ENCODE data around the gene DPP9.

The DPP9 gene

DNA sequence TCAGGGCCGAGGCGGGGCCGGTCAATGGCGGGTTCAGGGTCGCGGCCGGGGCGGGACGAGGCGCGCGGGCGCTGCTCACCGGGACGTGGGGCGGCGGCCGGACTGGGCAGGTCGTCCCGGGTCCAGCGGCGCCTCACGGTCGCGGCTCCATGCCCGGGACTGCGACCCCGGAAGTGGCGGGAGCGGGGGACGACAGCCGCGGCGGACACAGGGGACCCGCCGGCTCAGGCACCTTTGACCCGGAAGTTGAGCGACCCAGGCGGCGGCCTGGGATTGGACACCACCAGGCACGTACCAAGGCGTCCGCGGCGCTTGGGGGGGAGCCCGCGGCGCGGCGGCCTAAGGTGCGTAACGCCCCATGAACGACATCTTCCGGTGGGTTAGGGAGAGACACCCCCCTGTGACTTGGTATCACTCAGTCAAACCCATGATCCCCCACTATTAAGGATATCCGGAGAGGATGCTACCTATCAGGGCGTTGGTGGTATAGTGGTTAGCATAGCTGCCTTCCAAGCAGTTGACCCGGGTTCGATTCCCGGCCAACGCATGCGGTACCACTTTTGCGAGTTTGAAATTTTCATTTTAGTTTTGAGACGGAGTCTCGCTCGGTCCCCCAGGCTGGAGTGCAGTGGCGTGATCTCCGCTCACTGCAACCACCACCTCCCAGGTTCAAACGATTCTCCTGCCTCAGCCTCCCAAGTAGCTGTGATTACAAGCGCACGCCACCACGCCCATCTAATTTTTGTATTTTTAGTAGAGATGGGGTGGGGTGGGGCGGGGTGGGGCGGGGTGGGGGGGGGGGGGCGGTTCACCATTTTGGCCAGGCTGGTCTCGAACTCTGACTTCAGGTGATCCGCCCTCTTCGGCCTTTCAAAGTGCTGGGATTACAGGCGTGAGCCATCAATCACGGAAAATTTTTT, at the start of gene DPP9:
DPP9 (minus strand) TSS at position 248 of the 920 bp plus-strand sequence. CDS start 3,936 bp downstream, outside the sequence.
- Histone ChIP-seq H3K27me3 (ENCODE audit: control insufficient read depth, insufficient read depth, low read length) (no peaks in the 10 kb centered on the region), H3K27ac (ENCODE audit: low read depth, low read length) (peak within 1 kb of the TSS; percentile 88), H3K36me3 (ENCODE audit: control insufficient read depth, insufficient read depth, low read length) (peaks cover 12% of the 10 kb centered on the region), H3K4me1 (ENCODE audit: control insufficient read depth, insufficient read depth, low read length) (peaks cover 8% of the 10 kb centered on the region), H3K4me3 (ENCODE audit: low read length) (peak within 1 kb of the TSS; percentile 87), H3K9ac (ENCODE audit: low read length) (peak within 1 kb of the TSS; percentile 74)

DNA sequence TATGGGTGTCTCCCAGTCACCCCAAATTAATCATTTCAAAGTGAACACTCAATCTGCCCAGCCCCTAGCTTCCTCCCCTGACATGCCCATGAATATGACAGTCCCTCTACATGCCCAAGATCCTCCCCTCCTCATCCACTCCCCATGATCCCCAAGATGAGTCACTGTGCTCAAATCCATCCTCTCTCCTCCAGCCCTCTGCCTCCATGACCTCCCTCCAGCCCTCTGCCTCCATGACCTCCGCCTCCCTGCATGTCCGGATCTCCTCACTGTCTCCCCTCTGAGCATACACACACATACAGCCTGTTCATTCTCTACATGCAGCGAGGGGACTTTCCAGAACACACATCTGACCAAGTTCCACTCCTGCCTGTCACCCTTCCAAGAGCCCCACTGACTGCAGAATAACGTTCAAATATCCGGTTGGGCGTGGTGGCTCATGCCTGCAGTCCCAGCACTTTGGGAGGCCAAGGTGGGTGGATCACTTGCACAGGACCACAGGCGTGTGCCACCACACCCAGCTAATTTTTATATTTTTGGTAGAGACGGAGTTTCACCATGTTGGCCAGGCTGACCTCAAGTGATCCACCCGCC, 49.5 kb upstream of the DPP9 start:
- H3K4me1 ChIP-seq (ENCODE audit: control insufficient read depth, insufficient read depth, low read length), result no peaks in the 10 kb centered on the region
- H3K9ac ChIP-seq (ENCODE audit: low read length), result no peak overlapping the region
- H3K27me3 ChIP-seq (ENCODE audit: control insufficient read depth, insufficient read depth, low read length), result peaks cover 4% of the 10 kb centered on the region
- H3K4me3 ChIP-seq (ENCODE audit: low read length), result no peak overlapping the region
- no peak overlapping the region for H3K27ac ChIP-seq (ENCODE audit: low read depth, low read length)
- H3K36me3 ChIP-seq (ENCODE audit: control insufficient read depth, insufficient read depth, low read length), result no peaks in the 10 kb centered on the region

DNA sequence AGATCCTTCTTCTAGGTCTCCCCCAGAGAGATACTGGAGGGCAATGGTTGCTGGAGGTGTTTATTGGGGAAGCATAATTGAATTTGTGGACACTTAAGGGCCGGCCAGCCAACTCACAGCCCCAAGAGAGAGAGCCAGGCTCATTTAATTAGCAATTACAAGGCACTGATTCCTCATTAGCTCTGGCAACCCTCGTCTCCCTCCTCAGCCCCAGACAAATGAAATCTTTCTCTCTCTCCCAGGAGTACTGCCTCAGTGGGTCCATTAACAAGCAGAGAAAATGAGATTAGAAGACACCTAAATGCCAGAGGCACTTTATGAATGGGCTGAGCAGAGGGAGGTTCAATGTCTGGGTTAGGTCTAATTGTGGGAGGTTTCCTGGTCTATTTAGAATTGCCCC, 48.9 kb upstream of the DPP9 start:
- Histone ChIP-seq H3K36me3 (ENCODE audit: control insufficient read depth, insufficient read depth, low read length) (no peaks in the 10 kb centered on the region), H3K9ac (ENCODE audit: low read length) (no peak overlapping the region), H3K27ac (ENCODE audit: low read depth, low read length) (no peak overlapping the region), H3K4me1 (ENCODE audit: control insufficient read depth, insufficient read depth, low read length) (no peaks in the 10 kb centered on the region), H3K27me3 (ENCODE audit: control insufficient read depth, insufficient read depth, low read length) (peaks cover 4% of the 10 kb centered on the region), H3K4me3 (ENCODE audit: low read length) (no peak overlapping the region)

DNA sequence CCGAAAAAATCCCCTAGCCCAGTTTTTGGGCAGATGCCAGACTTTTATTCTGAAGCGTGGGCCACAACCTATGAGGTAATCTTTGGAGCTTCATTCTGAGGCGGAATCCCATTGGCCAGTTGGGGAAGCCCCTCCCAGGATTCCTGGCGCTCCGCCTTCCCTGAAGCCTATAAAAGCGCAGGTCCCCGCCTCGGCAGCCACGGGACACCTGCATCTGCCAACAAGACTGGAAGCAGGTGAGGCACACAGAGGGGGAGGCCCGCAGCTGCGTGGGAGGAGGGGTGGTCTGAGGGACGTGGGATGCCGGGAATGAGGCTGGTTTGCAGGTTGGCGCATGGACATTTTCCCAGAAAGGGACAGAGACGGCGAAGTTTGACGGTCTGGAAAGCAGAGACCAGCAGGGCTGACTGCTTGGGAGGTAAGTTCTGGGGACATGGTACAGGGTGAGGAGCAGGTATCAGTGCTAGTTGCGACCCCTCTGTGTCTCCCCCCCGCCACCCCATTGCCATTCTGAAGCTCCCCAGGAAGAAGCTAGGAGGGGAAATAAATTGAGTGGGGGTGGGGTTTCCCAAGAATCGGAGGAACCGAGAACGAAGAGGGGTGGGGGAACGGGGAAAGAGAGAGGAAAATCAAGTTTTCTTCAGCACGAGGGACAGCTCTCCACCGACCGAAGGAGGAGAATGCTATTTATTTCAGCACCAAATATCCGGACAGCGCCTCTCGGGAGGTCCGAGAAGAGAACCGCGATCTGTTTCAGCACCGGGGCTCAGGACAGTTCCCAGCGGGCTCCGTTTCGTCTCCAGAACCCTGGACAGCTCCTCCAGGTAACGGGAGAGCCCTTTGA, 45.5 kb upstream of the DPP9 start:
- no peaks in the 10 kb centered on the region for H3K36me3 ChIP-seq (ENCODE audit: control insufficient read depth, insufficient read depth, low read length)
- H3K27ac ChIP-seq (ENCODE audit: low read depth, low read length), result no peak overlapping the region
- H3K4me3 ChIP-seq (ENCODE audit: low read length), result no peak overlapping the region
- H3K27me3 ChIP-seq (ENCODE audit: control insufficient read depth, insufficient read depth, low read length), result no peaks in the 10 kb centered on the region
- no peaks in the 10 kb centered on the region for H3K4me1 ChIP-seq (ENCODE audit: control insufficient read depth, insufficient read depth, low read length)
- no peak overlapping the region for H3K9ac ChIP-seq (ENCODE audit: low read length)

DNA sequence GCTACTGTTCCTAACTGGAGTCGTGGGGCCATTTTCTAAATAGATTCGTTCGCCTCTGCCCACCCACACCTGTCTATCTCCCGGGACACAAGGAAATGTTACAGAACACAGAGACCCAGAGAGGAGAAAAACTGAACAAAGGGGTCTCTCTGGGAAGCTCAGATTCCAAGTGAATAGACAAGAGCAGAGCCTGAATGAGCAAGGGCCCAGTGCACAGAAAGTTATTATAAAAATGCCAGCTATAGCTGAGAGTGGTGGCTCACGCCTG, 40.7 kb upstream of the DPP9 start:
- Histone ChIP-seq H3K36me3 (ENCODE audit: control insufficient read depth, insufficient read depth, low read length) (no peaks in the 10 kb centered on the region), H3K4me1 (ENCODE audit: control insufficient read depth, insufficient read depth, low read length) (peaks cover 3% of the 10 kb centered on the region), H3K27me3 (ENCODE audit: control insufficient read depth, insufficient read depth, low read length) (peaks cover 3% of the 10 kb centered on the region), H3K9ac (ENCODE audit: low read length) (no peak overlapping the region), H3K4me3 (ENCODE audit: low read length) (no peak overlapping the region), H3K27ac (ENCODE audit: low read depth, low read length) (no peak overlapping the region)

DNA sequence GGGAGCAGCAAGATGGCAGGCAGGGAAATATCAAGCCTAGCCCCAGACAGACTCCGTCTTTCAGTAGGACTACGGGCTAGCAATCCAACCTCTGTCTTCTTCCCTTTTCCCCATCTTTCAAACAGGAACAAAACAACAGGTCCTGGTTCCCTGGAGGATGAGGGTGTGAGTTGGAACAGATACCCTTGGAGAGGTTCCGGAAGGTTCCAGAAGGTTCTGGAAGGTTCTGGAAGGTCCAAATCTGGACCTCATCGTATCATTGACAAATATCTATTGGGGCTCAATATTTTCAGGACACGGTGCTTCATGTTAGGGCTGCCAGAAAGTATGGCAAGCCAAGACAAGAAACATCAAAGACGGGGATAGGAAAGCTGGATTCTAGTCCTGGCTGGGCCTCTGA, 39.4 kb upstream of the DPP9 start:
- Histone ChIP-seq H3K4me1 (ENCODE audit: control insufficient read depth, insufficient read depth, low read length) (peaks cover 3% of the 10 kb centered on the region), H3K27me3 (ENCODE audit: control insufficient read depth, insufficient read depth, low read length) (peaks cover 3% of the 10 kb centered on the region), H3K4me3 (ENCODE audit: low read length) (no peak overlapping the region), H3K27ac (ENCODE audit: low read depth, low read length) (no peak overlapping the region), H3K9ac (ENCODE audit: low read length) (no peak overlapping the region), H3K36me3 (ENCODE audit: control insufficient read depth, insufficient read depth, low read length) (no peaks in the 10 kb centered on the region)

DNA sequence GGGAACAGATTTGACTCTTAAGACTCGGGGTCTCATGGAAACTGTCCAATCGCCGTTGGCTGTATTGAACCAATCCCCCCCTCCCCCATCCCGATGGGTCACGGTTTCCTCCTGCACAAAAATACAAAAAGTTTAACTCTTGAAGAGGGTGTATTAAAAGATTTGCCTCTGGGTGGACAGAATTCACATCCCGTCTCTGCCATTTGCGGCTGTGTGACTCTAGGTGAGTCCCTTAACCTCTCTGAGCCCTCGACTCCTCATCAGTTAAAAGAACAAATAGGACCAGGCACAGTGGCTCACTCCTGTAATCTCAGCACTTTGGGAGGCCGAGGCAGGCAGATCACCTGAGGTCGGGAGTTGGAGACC, 36.6 kb upstream of the DPP9 start:
- no peak overlapping the region for H3K27ac ChIP-seq (ENCODE audit: low read depth, low read length)
- peak overlapping the region; percentile 53 for H3K4me3 ChIP-seq (ENCODE audit: low read length)
- no peak overlapping the region for H3K9ac ChIP-seq (ENCODE audit: low read length)
- peaks cover 3% of the 10 kb centered on the region for H3K4me1 ChIP-seq (ENCODE audit: control insufficient read depth, insufficient read depth, low read length)
- no peaks in the 10 kb centered on the region for H3K36me3 ChIP-seq (ENCODE audit: control insufficient read depth, insufficient read depth, low read length)
- peaks cover 3% of the 10 kb centered on the region for H3K27me3 ChIP-seq (ENCODE audit: control insufficient read depth, insufficient read depth, low read length)

DNA sequence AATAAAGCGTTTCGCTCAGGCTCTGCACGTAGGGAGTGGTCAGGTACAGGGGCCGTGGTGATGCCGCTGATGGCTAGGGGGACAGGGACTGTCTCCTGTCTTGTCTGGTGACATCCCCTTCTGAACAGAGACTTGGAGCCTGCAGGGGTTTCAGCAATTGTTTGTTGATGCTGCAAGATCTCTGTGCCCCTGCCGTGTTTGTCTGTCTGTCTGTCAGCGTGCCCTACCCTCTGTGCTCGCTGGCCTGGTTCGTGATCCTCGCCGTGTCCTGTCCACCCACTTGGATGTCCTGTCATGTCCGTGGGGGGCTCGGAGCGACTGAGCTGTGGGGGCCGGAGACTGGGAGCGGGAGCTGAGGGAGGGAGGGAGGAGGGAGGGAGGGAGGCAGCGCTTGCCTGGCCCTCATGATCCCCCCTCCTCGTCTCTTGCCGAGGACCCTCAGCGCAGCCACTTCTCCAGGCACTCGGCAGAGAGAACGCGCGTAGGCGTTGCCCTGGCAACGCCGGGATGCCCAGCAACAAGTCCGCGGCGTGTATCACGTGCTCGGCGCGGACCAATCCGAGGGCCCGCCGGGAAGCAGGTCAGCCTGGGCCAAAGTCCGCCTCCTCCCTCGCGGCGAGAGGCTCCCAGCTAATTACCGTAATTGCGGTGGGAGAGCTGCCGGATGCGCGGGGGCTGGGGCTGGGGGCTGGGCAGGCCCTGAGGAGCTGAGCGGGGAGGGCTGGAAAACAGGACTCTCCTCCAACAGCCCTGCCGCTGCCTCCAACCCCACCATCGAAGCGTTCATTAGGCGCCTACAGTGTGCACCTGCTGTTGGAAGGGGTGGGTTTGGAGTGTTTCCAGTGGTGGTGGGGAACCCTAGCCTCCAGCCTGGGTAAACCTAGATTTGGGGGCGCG, 36.0 kb upstream of the DPP9 start:
- H3K4me3 ChIP-seq (ENCODE audit: low read length), result peak overlapping the region; percentile 53
- H3K27me3 ChIP-seq (ENCODE audit: control insufficient read depth, insufficient read depth, low read length), result peaks cover 3% of the 10 kb centered on the region
- H3K9ac ChIP-seq (ENCODE audit: low read length), result no peak overlapping the region
- no peaks in the 10 kb centered on the region for H3K36me3 ChIP-seq (ENCODE audit: control insufficient read depth, insufficient read depth, low read length)
- no peak overlapping the region for H3K27ac ChIP-seq (ENCODE audit: low read depth, low read length)
- peaks cover 3% of the 10 kb centered on the region for H3K4me1 ChIP-seq (ENCODE audit: control insufficient read depth, insufficient read depth, low read length)

DNA sequence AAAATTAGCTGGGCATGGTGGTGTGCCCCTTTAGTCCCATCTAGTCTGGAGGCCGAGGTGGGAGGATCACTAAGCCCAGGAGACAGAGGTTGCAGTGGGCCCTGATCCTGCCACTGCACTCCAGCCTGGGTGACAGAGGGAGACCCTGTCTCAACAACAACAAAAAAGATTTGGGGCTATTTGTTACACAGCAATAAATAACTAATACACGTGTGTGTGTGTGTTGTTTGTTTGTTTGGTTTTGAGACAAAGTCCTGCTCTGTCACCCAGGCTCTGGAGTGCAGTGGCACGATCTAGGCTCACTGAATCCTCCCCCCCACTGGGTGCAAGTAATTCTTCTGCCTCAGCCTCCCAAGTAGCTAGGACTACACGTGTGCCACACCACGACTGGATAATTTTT, 35.0 kb upstream of the DPP9 start:
- H3K9ac ChIP-seq (ENCODE audit: low read length), result no peak overlapping the region
- H3K27ac ChIP-seq (ENCODE audit: low read depth, low read length), result no peak overlapping the region
- no peak overlapping the region for H3K4me3 ChIP-seq (ENCODE audit: low read length)
- peaks cover 3% of the 10 kb centered on the region for H3K4me1 ChIP-seq (ENCODE audit: control insufficient read depth, insufficient read depth, low read length)
- H3K27me3 ChIP-seq (ENCODE audit: control insufficient read depth, insufficient read depth, low read length), result peaks cover under 1% of the 10 kb centered on the region
- H3K36me3 ChIP-seq (ENCODE audit: control insufficient read depth, insufficient read depth, low read length), result no peaks in the 10 kb centered on the region

DNA sequence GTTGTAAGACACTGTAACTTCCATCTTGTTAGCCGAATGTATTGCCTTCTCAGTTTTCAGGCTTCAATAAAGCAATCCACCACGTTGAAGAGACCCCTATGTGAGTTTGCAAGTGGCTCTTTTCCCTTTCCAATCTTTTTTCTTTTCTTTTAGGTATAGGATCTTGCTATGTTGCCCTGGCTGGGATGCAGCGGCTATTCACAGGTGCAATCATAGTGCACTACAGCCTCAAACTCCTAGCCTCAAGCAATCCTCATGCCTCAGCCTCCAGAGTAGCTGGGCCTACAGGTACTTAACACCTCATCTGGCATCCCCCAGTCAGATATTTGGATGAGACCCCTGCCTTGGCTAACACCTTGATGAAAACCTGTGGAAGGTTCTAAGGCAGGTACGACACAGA, 34.4 kb upstream of the DPP9 start:
- H3K4me1 ChIP-seq (ENCODE audit: control insufficient read depth, insufficient read depth, low read length), result peaks cover 3% of the 10 kb centered on the region
- H3K4me3 ChIP-seq (ENCODE audit: low read length), result no peak overlapping the region
- no peaks in the 10 kb centered on the region for H3K36me3 ChIP-seq (ENCODE audit: control insufficient read depth, insufficient read depth, low read length)
- H3K27me3 ChIP-seq (ENCODE audit: control insufficient read depth, insufficient read depth, low read length), result no peaks in the 10 kb centered on the region
- H3K9ac ChIP-seq (ENCODE audit: low read length), result no peak overlapping the region
- H3K27ac ChIP-seq (ENCODE audit: low read depth, low read length), result no peak overlapping the region

DNA sequence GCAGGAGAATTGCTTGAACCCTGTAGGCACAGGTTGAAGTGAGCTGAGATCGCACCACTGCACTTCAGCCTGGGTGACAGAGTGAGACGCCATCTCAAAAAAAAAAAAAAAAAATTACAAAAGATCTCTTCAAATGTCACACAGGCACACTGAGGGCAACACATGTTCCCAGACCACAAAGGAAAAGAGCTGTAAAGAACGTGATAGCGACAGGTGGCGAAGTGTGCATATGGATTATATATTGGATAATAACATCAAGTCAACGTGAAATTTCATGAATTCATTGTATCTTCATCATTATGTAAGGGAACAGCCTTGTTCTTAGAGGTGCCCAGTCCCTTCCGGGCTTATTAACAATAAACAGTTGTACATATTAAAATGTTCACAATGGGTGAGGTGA, 31.8 kb upstream of the DPP9 start:
- peaks cover 3% of the 10 kb centered on the region for H3K4me1 ChIP-seq (ENCODE audit: control insufficient read depth, insufficient read depth, low read length)
- no peak overlapping the region for H3K9ac ChIP-seq (ENCODE audit: low read length)
- no peak overlapping the region for H3K4me3 ChIP-seq (ENCODE audit: low read length)
- no peaks in the 10 kb centered on the region for H3K27me3 ChIP-seq (ENCODE audit: control insufficient read depth, insufficient read depth, low read length)
- H3K27ac ChIP-seq (ENCODE audit: low read depth, low read length), result no peak overlapping the region
- no peaks in the 10 kb centered on the region for H3K36me3 ChIP-seq (ENCODE audit: control insufficient read depth, insufficient read depth, low read length)

DNA sequence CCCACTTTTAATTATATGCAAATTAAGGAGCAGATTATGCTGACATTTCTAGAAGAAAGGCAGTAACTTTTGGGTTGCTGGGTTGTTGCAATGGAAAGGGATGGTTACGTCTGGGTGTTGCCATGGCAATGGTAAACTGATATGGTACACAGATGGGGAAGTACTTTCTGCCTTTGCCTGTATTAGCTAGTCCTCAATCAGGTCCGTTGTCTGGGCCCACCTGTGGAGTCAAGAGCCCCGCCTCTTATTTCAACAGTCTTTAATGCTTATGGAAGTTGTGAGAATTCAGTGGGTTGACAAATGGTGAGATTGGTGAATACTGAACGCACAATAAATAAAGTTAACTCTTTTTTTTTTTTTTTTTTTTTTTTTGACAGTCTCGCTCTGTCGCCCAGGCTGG, 30.6 kb upstream of the DPP9 start:
- no peak overlapping the region for H3K9ac ChIP-seq (ENCODE audit: low read length)
- no peaks in the 10 kb centered on the region for H3K4me1 ChIP-seq (ENCODE audit: control insufficient read depth, insufficient read depth, low read length)
- no peaks in the 10 kb centered on the region for H3K27me3 ChIP-seq (ENCODE audit: control insufficient read depth, insufficient read depth, low read length)
- no peak overlapping the region for H3K27ac ChIP-seq (ENCODE audit: low read depth, low read length)
- H3K4me3 ChIP-seq (ENCODE audit: low read length), result no peak overlapping the region
- no peaks in the 10 kb centered on the region for H3K36me3 ChIP-seq (ENCODE audit: control insufficient read depth, insufficient read depth, low read length)
